HFFc6 (cell line): ENCODE measurements around the gene P4HA2. TPM values are rescaled to one million over a fixed set of nuclear protein-coding genes. Genes with fewer than 3 reads are reported as not detected.

ENCODE experiments used
- DNase-seq: peaks from one replicate; pipeline ENCODE4 v3.0.0-alpha.2; 2018
- H3K27ac Mint-ChIP-seq: 2 replicates; pipeline ENCODE4 v1.8.0; 2020; ENCODE audit warnings: mild to moderate bottlenecking, mixed read lengths
- H3K27me3 Mint-ChIP-seq: 2 replicates; pipeline ENCODE4 v1.8.0; 2021; ENCODE audit warnings: mild to moderate bottlenecking, moderate library complexity, mixed read lengths; ENCODE audit not compliant: insufficient read depth
- H3K36me3 Mint-ChIP-seq: 2 replicates; pipeline ENCODE4 v1.8.0; 2021; ENCODE audit warnings: low read depth, mixed read lengths
- H3K4me1 Mint-ChIP-seq: 2 replicates; pipeline ENCODE4 v1.8.0; 2020; ENCODE audit warnings: low read depth, mixed read lengths
- H3K4me3 Mint-ChIP-seq: 2 replicates; pipeline ENCODE4 v1.8.0; 2020; ENCODE audit warnings: mild to moderate bottlenecking, moderate library complexity, mixed read lengths
- H3K9me3 Mint-ChIP-seq: 2 replicates; pipeline ENCODE4 v1.8.0; 2020; ENCODE audit warnings: mild to moderate bottlenecking, mixed read lengths
- long read RNA-seq: library from polyadenylated mRNA; unstranded; transcript quantifications from one replicate; pipeline ENCODE4 v2.0.0, GENCODE V29; 2019
- total RNA-seq, 6 experiments: library from RNA; stranded (reverse); fragmentation: NEBNext Ultra II Directional; extraction: Animal tissue kit (Norgen Biotek cat#: 25700); gene quantifications; 2 replicates in 1 of 6; 3 replicates in 5 of 6; pipeline ENCODE4 v1.2.3, GENCODE V29; 2021
- TF ChIP-seq, protein P1 (sequence below): fragments of 200-600 bp; sonication (generic); IDR thresholded peaks from 2 replicates; pipeline ENCODE4 v1.5.0; 2021; ENCODE audit warnings: antibody characterized with exemption, mild to moderate bottlenecking

P4HA2 gene
- 100 to 1,000 TPM; 136 to 198 (median 142) TPM for total RNA-seq
- long read RNA-seq, transcript P4HA2-202 (15 exons, 2,313 nt), result major isoform, 233 of 400 reads
- long read RNA-seq, transcript P4HA2-203 (16 exons, 2,223 nt), result minor isoform, 8 of 400 reads
- long read RNA-seq, partial matches to known transcripts, result 49 of 400 reads
- long read RNA-seq, other reads (novel, unspliced or antisense), result 102 of 400 reads

DNA sequence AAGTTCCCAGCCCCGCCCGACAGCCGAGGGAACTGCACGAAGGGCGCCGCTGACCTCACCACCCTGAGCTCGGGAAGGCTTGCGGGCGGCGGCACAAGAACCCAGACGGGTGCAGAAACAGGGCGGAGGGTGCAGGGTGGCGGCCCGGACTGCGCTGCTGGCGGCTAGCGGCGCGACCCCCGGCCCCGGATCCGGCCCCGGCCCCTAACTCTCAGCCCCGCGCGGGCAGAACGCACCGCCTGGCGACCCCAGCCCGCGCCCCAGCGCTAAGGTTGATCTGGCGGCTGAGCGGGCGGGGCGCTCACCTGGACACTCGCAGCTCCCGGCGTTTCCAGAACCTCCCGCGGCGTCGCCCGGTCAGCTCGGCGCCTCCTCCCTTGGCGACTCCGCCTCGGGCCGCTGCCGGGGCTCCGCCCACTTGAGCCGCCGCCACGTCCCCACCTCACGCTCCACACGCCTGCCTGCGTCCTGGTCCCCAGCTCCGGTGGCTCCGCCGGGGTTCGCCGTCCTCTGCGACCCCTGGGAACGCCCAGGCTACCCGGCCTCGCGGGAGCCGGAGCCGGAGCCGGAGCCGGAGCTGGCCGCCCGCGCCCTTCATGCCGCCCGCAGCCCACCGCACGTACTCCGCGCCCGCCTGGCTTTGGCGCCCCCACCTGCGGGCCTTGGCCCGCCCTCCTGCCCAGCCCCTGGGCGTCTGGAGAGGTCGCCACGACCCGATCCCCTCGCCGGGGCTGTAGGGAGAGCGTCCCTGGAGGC lies at the start of gene P4HA2:
Gene P4HA2 (minus strand): TSS at position 369 of the 756 bp plus-strand sequence. CDS start 9,227 bp downstream, outside the sequence.
- Mint-ChIP-seq H3K9me3 (no peaks in the 10 kb centered on the region), H3K27me3 (peaks cover 4% of the 10 kb centered on the region), H3K4me3 (peak within 1 kb of the TSS; percentile 92), H3K27ac (peak within 1 kb of the TSS; percentile 98), H3K36me3 (peaks cover 12% of the 10 kb centered on the region; the same call in 1 of the 2 replicates), H3K4me1 (peaks cover 45% of the 10 kb centered on the region)
- peak; percentile 67 for DNase-seq
- TF ChIP-seq, protein P1, sequence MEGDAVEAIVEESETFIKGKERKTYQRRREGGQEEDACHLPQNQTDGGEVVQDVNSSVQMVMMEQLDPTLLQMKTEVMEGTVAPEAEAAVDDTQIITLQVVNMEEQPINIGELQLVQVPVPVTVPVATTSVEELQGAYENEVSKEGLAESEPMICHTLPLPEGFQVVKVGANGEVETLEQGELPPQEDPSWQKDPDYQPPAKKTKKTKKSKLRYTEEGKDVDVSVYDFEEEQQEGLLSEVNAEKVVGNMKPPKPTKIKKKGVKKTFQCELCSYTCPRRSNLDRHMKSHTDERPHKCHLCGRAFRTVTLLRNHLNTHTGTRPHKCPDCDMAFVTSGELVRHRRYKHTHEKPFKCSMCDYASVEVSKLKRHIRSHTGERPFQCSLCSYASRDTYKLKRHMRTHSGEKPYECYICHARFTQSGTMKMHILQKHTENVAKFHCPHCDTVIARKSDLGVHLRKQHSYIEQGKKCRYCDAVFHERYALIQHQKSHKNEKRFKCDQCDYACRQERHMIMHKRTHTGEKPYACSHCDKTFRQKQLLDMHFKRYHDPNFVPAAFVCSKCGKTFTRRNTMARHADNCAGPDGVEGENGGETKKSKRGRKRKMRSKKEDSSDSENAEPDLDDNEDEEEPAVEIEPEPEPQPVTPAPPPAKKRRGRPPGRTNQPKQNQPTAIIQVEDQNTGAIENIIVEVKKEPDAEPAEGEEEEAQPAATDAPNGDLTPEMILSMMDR, result peak; percentile 43; the same call in 1 of the 2 replicates

GRCh38 chr5:132277256-132277655 lies 49.6 kb upstream of the P4HA2 start:
- DNase-seq, result no peak
- Mint-ChIP-seq H3K9me3 (no peaks in the 10 kb centered on the region), H3K27me3 (peaks cover 6% of the 10 kb centered on the region), H3K27ac (no peak overlapping the region), H3K36me3 (no peaks in the 10 kb centered on the region), H3K4me3 (no peak overlapping the region), H3K4me1 (peaks cover 8% of the 10 kb centered on the region)
- TF ChIP-seq, protein P1, result no peak

DNA sequence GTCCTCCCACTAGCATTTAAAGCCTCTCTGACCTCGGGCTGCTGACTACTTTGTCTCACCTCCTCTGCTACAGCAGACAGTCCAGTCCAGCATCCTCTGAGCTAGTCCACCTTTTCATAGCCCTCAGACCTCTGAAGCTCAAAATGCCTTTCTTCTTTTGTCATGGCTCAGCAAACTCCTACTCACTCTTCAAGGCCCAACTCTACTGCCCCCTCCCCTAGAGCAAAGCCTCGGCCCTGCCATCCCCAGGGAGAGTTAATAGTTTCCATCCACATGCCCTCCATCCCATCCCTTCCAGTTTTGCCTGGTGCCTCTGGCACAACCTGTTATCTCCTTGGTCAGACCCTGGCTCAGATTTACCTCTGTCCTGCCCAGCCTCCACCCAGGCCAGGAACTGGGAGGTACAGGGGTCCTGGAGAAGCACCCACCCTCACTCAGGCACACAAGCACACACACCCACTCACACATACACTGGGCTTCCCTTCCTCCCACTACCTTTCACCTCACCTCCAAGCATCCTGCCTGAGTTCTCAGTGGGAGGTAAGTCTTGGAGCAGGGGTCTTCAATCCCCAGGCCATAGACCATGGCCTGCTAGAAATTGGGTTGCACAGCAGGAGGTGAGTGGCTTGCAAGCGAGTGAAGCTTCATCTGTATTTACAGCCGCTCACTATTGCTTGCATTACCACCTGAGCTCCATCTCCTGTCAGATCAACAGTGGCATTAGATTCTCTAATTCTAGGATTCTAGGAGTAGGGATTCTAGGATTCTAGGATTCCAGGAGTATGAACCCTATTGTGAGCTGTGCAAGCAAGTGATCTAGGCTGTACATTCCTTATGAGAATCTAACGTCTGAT lies 47.9 kb upstream of the P4HA2 start:
- H3K4me3 Mint-ChIP-seq, result no peak overlapping the region
- no peaks in the 10 kb centered on the region for H3K9me3 Mint-ChIP-seq
- TF ChIP-seq, protein P1, result no peak
- no peak overlapping the region for H3K27ac Mint-ChIP-seq
- DNase-seq, result no peak
- no peaks in the 10 kb centered on the region for H3K36me3 Mint-ChIP-seq
- peaks cover 8% of the 10 kb centered on the region for H3K4me1 Mint-ChIP-seq
- peaks cover 4% of the 10 kb centered on the region for H3K27me3 Mint-ChIP-seq

- H3K27me3 Mint-ChIP-seq, result peaks cover 4% of the 10 kb centered on the region
- H3K4me3 Mint-ChIP-seq, result no peak overlapping the region
- TF ChIP-seq, protein P1, result no peak
- no peak overlapping the region for H3K27ac Mint-ChIP-seq
- no peaks in the 10 kb centered on the region for H3K36me3 Mint-ChIP-seq
- DNase-seq, result no peak
- H3K9me3 Mint-ChIP-seq, result no peaks in the 10 kb centered on the region
- H3K4me1 Mint-ChIP-seq, result peaks cover 17% of the 10 kb centered on the region
These were observed 46.6 kb upstream of the P4HA2 start for GRCh38 chr5:132274050-132274792.

DNA sequence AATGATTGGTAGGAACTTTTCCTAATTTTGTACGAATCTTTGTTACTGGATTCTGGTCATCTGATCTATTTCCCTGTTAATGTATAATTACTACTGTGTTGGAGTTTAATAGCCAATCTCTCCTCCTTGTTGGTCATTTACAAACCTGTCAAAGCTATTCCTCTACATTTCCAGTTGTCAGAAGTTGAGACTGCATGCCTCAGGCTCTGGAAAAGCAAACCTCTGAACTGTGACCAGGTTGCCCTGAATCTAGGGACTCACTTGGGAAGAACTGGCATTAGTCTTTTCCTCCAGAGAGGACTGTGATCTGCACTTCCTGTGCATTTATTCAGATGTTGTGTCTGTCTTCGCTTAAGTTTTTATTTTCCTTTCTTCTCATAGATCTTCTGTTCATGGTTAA lies 46.0 kb upstream of the P4HA2 start:
- no peaks in the 10 kb centered on the region for H3K36me3 Mint-ChIP-seq
- no peak overlapping the region for H3K27ac Mint-ChIP-seq
- peaks cover 23% of the 10 kb centered on the region for H3K4me1 Mint-ChIP-seq
- TF ChIP-seq, protein P1, result no peak
- peaks cover 4% of the 10 kb centered on the region for H3K27me3 Mint-ChIP-seq
- no peak overlapping the region for H3K4me3 Mint-ChIP-seq
- no peak for DNase-seq
- H3K9me3 Mint-ChIP-seq, result no peaks in the 10 kb centered on the region
